Esophagus muscularis mucosa (tissue), 4 donors: ENCODE measurements around the gene ZNF135. TPM values are rescaled to one million over a fixed set of nuclear protein-coding genes. Genes with fewer than 3 reads are reported as not detected.
A peak's percentile ranks its signal among the peaks of the same experiment; 100 is the strongest.

Experiments
- DNase-seq: peaks from one replicate; pipeline ENCODE4 v3.0.0-alpha.2; 2017; ENCODE audit errors: extremely low spot score
- H3K27ac ChIP-seq, 4 donors: fragments of 200-600 bp; sonication (generic); replicated peaks in 1 of 4; 1 replicate in 3 of 4; 2 replicates in 1 of 4; pipeline ENCODE4 v1.5.1; 2016 to 2019; ENCODE audit warnings: mild to moderate bottlenecking in 1 of 4
- H3K27me3 ChIP-seq, 4 donors: fragments of 200-600 bp; sonication (generic); one replicate each; pipeline versions ENCODE4 v1.5.1 to v1.6.0; 2016 to 2019
- H3K36me3 ChIP-seq, 4 donors: fragments of 200-600 bp; sonication (generic); one replicate each; pipeline ENCODE4 v1.5.1; 2016 to 2019
- H3K4me1 ChIP-seq, 4 donors: fragments of 200-600 bp; sonication (generic); one replicate each; pipeline ENCODE4 v1.5.1; 2016 to 2019
- H3K4me3 ChIP-seq, 4 donors: fragments of 200-600 bp; sonication (generic); 1 replicate in 2 of 4; 2 replicates in 2 of 4; pipeline ENCODE4 v1.5.1; 2016 to 2019; ENCODE audit warnings: mild to moderate bottlenecking in 4 of 4, moderate library complexity in 1 of 4
- H3K9me3 ChIP-seq, 4 donors: fragments of 200-600 bp; sonication (generic); 1 replicate in 3 of 4; 2 replicates in 1 of 4; pipeline ENCODE4 v1.5.1; 2016 to 2019
- CTCF ChIP-seq, 3 experiments: fragments of 200-600 bp in 2 of 3; fragments of 450-650 bp in 1 of 3; sonication (generic) in 2 of 3; IDR thresholded peaks; one replicate each; pipeline ENCODE4 v1.5.1; 2017 to 2019; ENCODE audit warnings: antibody characterized with exemption in 3 of 3, mild to moderate bottlenecking in 2 of 3, moderate library complexity in 1 of 3
- EP300 ChIP-seq: sonication (generic); formaldehyde crosslinking; IDR thresholded peaks from one replicate; pipeline ENCODE4 v1.6.1; 2017; ENCODE audit warnings: antibody characterized with exemption
- POLR2A ChIP-seq: fragments of 450-650 bp; IDR thresholded peaks from one replicate; pipeline ENCODE4 v1.6.1; 2017; ENCODE audit warnings: antibody characterized with exemption, moderate library complexity, mild to moderate bottlenecking, low read depth
- POLR2AphosphoS5 ChIP-seq, 2 donors: sonication (generic); formaldehyde crosslinking; IDR thresholded peaks; one replicate each; pipeline ENCODE4 v1.6.1; 2017; ENCODE audit warnings: antibody characterized with exemption in 2 of 2
- WGBS: methylation state at CpG from one replicate; pipeline ENCODE4 v1.1.5; 2018; 5-methylcytosine and 5-hydroxymethylcytosine counted together
- intact Hi-C: fragments of 100-400 bp; cut with DNase I; formaldehyde crosslinking; loops from one replicate; pipeline ENCODE4 v1.15.1; 2023
- total RNA-seq, 4 donors: library from RNA; depleted of rRNA; stranded (reverse); fragments of >200 nt; gene quantifications; one replicate each; pipeline versions ENCODE4 v1.1.0 to v1.2.1, GENCODE V29; 2016

The ZNF135 gene
- 1 to 10 TPM; 5.1 to 9.1 (median 6.6) TPM for total RNA-seq

GRCh38 chr19:58059003-58059670, at the start of gene ZNF135:
Gene ZNF135, plus strand, starts transcription at chr19:58059282. Its CDS starts 721 bp downstream, at chr19:58060003.
- TF ChIP-seq POLR2AphosphoS5 (IDR thresholded peaks at IDR 0.05) (peak; percentile 86 to 90), CTCF (IDR thresholded peaks at IDR 0.05) (no peak)
- WGBS, result 2% methylated on average over 17 of the region's 62 CpGs
- Histone ChIP-seq H3K27me3 (peaks cover 0 to 3% (median 0%) of the 10 kb centered on the region in 4 donors), H3K27ac (peak within 1 kb of the TSS; percentile 93 to 94 (median 93)), H3K9me3 (peaks cover 0 to 35% (median 17%) of the 10 kb centered on the region in 4 donors), H3K4me1 (peaks cover 14 to 28% (median 17%) of the 10 kb centered on the region in 4 donors), H3K36me3 (peaks cover 8 to 19% (median 11%) of the 10 kb centered on the region in 4 donors), H3K4me3 (peak within 1 kb of the TSS; percentile 63 to 80 (median 72))
- peak; percentile 94 for DNase-seq
- intact Hi-C loops, result no loop called here

GRCh38 chr19:58009301-58009665, 49.8 kb upstream of the ZNF135 start:
- intact Hi-C loops, result no loop called here
- WGBS, result no CpG with 5 or more reads among the region's 21 CpGs

GRCh38 chr19:58009666-58010301, 49.3 kb upstream of the ZNF135 start:
- H3K27ac ChIP-seq, result peak overlapping the region; percentile 58 to 90 (median 68)
- peak overlapping the region; percentile 43 to 64 (median 52) for H3K4me3 ChIP-seq

More at GRCh38 chr19:58009301-58009665, 49.8 kb upstream of the ZNF135 start:
- DNase-seq, result no peak
- H3K27ac ChIP-seq, result peak overlapping the region; percentile 58 to 90 (median 68)
- peaks cover 5 to 23% (median 13%) of the 10 kb centered on the region in 4 donors for H3K4me1 ChIP-seq
- H3K27me3 ChIP-seq, result no peaks in the 10 kb centered on the region
- TF ChIP-seq EP300 (no peak), POLR2AphosphoS5 (IDR thresholded peaks at IDR 0.05) (no peak), POLR2A (no peak)
- H3K36me3 ChIP-seq, result peaks cover 13 to 33% (median 30%) of the 10 kb centered on the region in 4 donors
- H3K4me3 ChIP-seq, result peak overlapping the region; percentile 43 to 64 (median 52)
- peaks cover 0 to 96% (median 72%) of the 10 kb centered on the region in 4 donors for H3K9me3 ChIP-seq

GRCh38 chr19:58010507-58010906, 48.6 kb upstream of the ZNF135 start:
- H3K4me3 ChIP-seq, result peak overlapping the region in 1 of 4 donors; percentile 57
- no peak for DNase-seq
- no peaks in the 10 kb centered on the region for H3K27me3 ChIP-seq
- WGBS, result 75% methylated on average over 22 of the region's 22 CpGs
- H3K9me3 ChIP-seq, result peaks cover 0 to 88% (median 61%) of the 10 kb centered on the region in 4 donors
- peak overlapping the region in 1 of 4 donors; percentile 90 for H3K27ac ChIP-seq
- peaks cover 7 to 21% (median 19%) of the 10 kb centered on the region in 4 donors for H3K36me3 ChIP-seq
- H3K4me1 ChIP-seq, result peaks cover 5 to 18% (median 12%) of the 10 kb centered on the region in 4 donors
- intact Hi-C loops, result loop anchor here (10.0 kb wide), 1 partner anchor 84 kb away; the partner anchor contains the start of gene ZSCAN18
- no peak for TF ChIP-seq POLR2AphosphoS5 (IDR thresholded peaks at IDR 0.05)
- TF ChIP-seq CTCF (IDR thresholded peaks at IDR 0.05), result no peak
- TF ChIP-seq POLR2A, result no peak
- TF ChIP-seq EP300, result no peak

More at GRCh38 chr19:58009666-58010301, 49.3 kb upstream of the ZNF135 start:
- intact Hi-C loops, result loop anchor here (10.0 kb wide), 1 partner anchor 85 kb away; the partner anchor contains the start of gene ZSCAN18
- H3K36me3 ChIP-seq, result peaks cover 13 to 28% (median 25%) of the 10 kb centered on the region in 4 donors
- H3K4me1 ChIP-seq, result peaks cover 5 to 18% (median 12%) of the 10 kb centered on the region in 4 donors
- H3K27me3 ChIP-seq, result no peaks in the 10 kb centered on the region
- DNase-seq, result no peak
- 16% methylated on average over 34 of the region's 41 CpGs for WGBS
- peaks cover 0 to 95% (median 67%) of the 10 kb centered on the region in 4 donors for H3K9me3 ChIP-seq
- TF ChIP-seq POLR2AphosphoS5 (IDR thresholded peaks at IDR 0.05) (peak; percentile 67 to 79), POLR2A (no peak)

- 57% methylated on average over 5 of the region's 5 CpGs for WGBS
- intact Hi-C loops, result loop anchor here (10.0 kb wide), 1 partner anchor 81 kb away; the partner anchor contains the start of gene ZSCAN18
- H3K4me3 ChIP-seq, result no peak overlapping the region
- H3K27me3 ChIP-seq, result peaks cover 0 to 16% (median 0%) of the 10 kb centered on the region in 4 donors
- peaks cover 0 to 62% (median 27%) of the 10 kb centered on the region in 4 donors for H3K9me3 ChIP-seq
- H3K27ac ChIP-seq, result no peak overlapping the region
- no peak for TF ChIP-seq CTCF (IDR thresholded peaks at IDR 0.05)
- TF ChIP-seq POLR2A, result no peak
- no peak for TF ChIP-seq POLR2AphosphoS5 (IDR thresholded peaks at IDR 0.05)
- no peak for TF ChIP-seq EP300
- peaks cover 4 to 14% (median 8%) of the 10 kb centered on the region in 4 donors for H3K4me1 ChIP-seq
- no peaks in the 10 kb centered on the region for H3K36me3 ChIP-seq
- no peak for DNase-seq
These were observed 44.9 kb upstream of the ZNF135 start for GRCh38 chr19:58014141-58014540.
